ENCODE data around the gene TMEM237. TPM values are rescaled to one million over a fixed set of nuclear protein-coding genes. Genes with fewer than 3 reads are reported as not detected.

The TMEM237 gene
- total RNA-seq, 1 experiment from 2014 or later, result 32.8 TPM

DNA sequence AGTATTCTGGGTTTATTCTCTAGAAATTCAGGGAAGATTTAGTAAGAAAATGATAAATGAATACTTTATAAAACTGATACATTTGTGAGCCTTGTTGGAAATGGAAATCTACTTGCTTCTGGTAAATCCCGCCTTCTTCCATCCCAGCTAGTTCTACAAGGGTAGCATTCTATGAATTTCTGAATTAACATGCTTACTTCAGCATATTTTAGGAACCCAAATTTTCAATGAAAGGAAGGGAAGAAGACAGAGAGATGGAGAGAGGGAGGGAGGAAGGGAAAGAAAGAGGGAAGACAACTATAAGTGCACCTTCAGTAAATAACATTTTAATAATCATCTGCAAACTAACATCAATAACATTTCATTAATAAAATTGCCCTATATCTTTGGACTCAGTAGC is 26.6 kb upstream of the TMEM237 start:
- ATAC-seq, result no peak
- H3K9ac ChIP-seq (ENCODE audit: low read length), result no peak overlapping the region
- H3K4me3 ChIP-seq (ENCODE audit: low read length), result no peak overlapping the region
- BruUV-seq (replicated peaks), result no TSS peak
- H3K27ac ChIP-seq (ENCODE audit: low read length), result no peak overlapping the region
- H3K9me2 ChIP-seq (replicated peaks; ENCODE audit: low read length), result no peaks in the 10 kb centered on the region; the same call in 1 of the 2 replicates
- ChIA-PET CTCF (no interaction called here), POLR2A (ENCODE audit: unreplicated experiment) (no interaction called here)
- no peak for DNase-seq
- no peaks in the 10 kb centered on the region for H3K27me3 ChIP-seq (ENCODE audit: low read length)
- H3F3A ChIP-seq (ENCODE audit: low read length, unreplicated experiment), result no peaks in the 10 kb centered on the region
- TF ChIP-seq EZH2phosphoT487 (IDR thresholded peaks at IDR 0.05; ENCODE audit: borderline replicate concordance, low read length) (no peak), EZH2 (IDR thresholded peaks at IDR 0.05; ENCODE audit: low read length, unreplicated experiment) (no peak)
- TF ChIP-seq, protein P1, sequence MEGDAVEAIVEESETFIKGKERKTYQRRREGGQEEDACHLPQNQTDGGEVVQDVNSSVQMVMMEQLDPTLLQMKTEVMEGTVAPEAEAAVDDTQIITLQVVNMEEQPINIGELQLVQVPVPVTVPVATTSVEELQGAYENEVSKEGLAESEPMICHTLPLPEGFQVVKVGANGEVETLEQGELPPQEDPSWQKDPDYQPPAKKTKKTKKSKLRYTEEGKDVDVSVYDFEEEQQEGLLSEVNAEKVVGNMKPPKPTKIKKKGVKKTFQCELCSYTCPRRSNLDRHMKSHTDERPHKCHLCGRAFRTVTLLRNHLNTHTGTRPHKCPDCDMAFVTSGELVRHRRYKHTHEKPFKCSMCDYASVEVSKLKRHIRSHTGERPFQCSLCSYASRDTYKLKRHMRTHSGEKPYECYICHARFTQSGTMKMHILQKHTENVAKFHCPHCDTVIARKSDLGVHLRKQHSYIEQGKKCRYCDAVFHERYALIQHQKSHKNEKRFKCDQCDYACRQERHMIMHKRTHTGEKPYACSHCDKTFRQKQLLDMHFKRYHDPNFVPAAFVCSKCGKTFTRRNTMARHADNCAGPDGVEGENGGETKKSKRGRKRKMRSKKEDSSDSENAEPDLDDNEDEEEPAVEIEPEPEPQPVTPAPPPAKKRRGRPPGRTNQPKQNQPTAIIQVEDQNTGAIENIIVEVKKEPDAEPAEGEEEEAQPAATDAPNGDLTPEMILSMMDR (conservative IDR thresholded peaks at IDR 0.05; ENCODE audit: low read depth, low read length), result no peak
- H3K79me2 ChIP-seq (ENCODE audit: low read length), result no peaks in the 10 kb centered on the region
- no peak overlapping the region for H2AFZ ChIP-seq (ENCODE audit: low read length)
- no peaks in the 10 kb centered on the region for H3K36me3 ChIP-seq (ENCODE audit: low read depth, low read length)
- intact Hi-C loops (cut with micrococcal nuclease), result no loop called here
- H3K4me1 ChIP-seq (ENCODE audit: insufficient read depth, low read length), result peaks cover 6% of the 10 kb centered on the region; the same call in 1 of the 2 replicates
- no peak overlapping the region for H3K4me2 ChIP-seq (ENCODE audit: low read length)
- no peaks in the 10 kb centered on the region for H4K20me1 ChIP-seq (ENCODE audit: low read length)
- H3K9me3 ChIP-seq (ENCODE audit: low read length), result no peaks in the 10 kb centered on the region

- Histone ChIP-seq H3K27me3 (ENCODE audit: low read length) (no peaks in the 10 kb centered on the region), H3K4me1 (ENCODE audit: insufficient read depth, low read length) (peaks cover 6% of the 10 kb centered on the region; the same call in 1 of the 2 replicates), H3K4me3 (ENCODE audit: low read length) (no peak overlapping the region), H4K20me1 (ENCODE audit: low read length) (no peaks in the 10 kb centered on the region), H3K36me3 (ENCODE audit: low read depth, low read length) (no peaks in the 10 kb centered on the region), H3K9me2 (replicated peaks; ENCODE audit: low read length) (no peaks in the 10 kb centered on the region; the same call in 1 of the 2 replicates), H2AFZ (ENCODE audit: low read length) (no peak overlapping the region), H3F3A (ENCODE audit: low read length, unreplicated experiment) (no peaks in the 10 kb centered on the region), H3K9ac (ENCODE audit: low read length) (no peak overlapping the region), H3K4me2 (ENCODE audit: low read length) (no peak overlapping the region), H3K9me3 (ENCODE audit: low read length) (no peaks in the 10 kb centered on the region), H3K79me2 (ENCODE audit: low read length) (no peaks in the 10 kb centered on the region), H3K27ac (ENCODE audit: low read length) (no peak overlapping the region)
- BruUV-seq (replicated peaks), result no TSS peak
- ChIA-PET POLR2A (ENCODE audit: unreplicated experiment) (no interaction called here), CTCF (no interaction called here)
- intact Hi-C loops (cut with micrococcal nuclease), result no loop called here
- DNase-seq, result no peak
- no peak for ATAC-seq
- no peak for TF ChIP-seq EZH2phosphoT487 (IDR thresholded peaks at IDR 0.05; ENCODE audit: borderline replicate concordance, low read length)
- TF ChIP-seq, protein P1 (conservative IDR thresholded peaks at IDR 0.05; ENCODE audit: low read depth, low read length), result no peak
- no peak for TF ChIP-seq EZH2 (IDR thresholded peaks at IDR 0.05; ENCODE audit: low read length, unreplicated experiment)
These were observed 25.2 kb upstream of the TMEM237 start for GRCh38 chr2:201668402-201668910.

- CTCF ChIA-PET, result no interaction called here
- BruUV-seq (replicated peaks), result no TSS peak
- ATAC-seq (no peak), DNase-seq (no peak)
- Histone ChIP-seq H3K9me2 (replicated peaks; ENCODE audit: low read length) (no peaks in the 10 kb centered on the region), H3K4me1 (ENCODE audit: insufficient read depth, low read length) (peaks cover 6% of the 10 kb centered on the region; the same call in 1 of the 2 replicates), H3K4me3 (ENCODE audit: low read length) (no peak overlapping the region), H4K20me1 (ENCODE audit: low read length) (no peaks in the 10 kb centered on the region), H3K27me3 (ENCODE audit: low read length) (no peaks in the 10 kb centered on the region), H2AFZ (ENCODE audit: low read length) (no peak overlapping the region), H3F3A (ENCODE audit: low read length, unreplicated experiment) (no peaks in the 10 kb centered on the region), H3K9me3 (ENCODE audit: low read length) (no peaks in the 10 kb centered on the region), H3K27ac (ENCODE audit: low read length) (no peak overlapping the region), H3K9ac (ENCODE audit: low read length) (no peak overlapping the region), H3K4me2 (ENCODE audit: low read length) (no peak overlapping the region), H3K79me2 (ENCODE audit: low read length) (no peaks in the 10 kb centered on the region), H3K36me3 (ENCODE audit: low read depth, low read length) (no peaks in the 10 kb centered on the region)
- TF ChIP-seq EZH2phosphoT487 (IDR thresholded peaks at IDR 0.05; ENCODE audit: borderline replicate concordance, low read length), result no peak
- TF ChIP-seq, protein P1 (conservative IDR thresholded peaks at IDR 0.05; ENCODE audit: low read depth, low read length), result no peak
- TF ChIP-seq EZH2 (IDR thresholded peaks at IDR 0.05; ENCODE audit: low read length, unreplicated experiment), result no peak
- intact Hi-C loops (cut with micrococcal nuclease), result no loop called here
- POLR2A ChIA-PET (ENCODE audit: unreplicated experiment), result no interaction called here
These were observed 21.0 kb upstream of the TMEM237 start for GRCh38 chr2:201664334-201664733.

All from PC-3 (cell line).